ENCODE data around the gene C16orf78. TPM values are rescaled to one million over a fixed set of nuclear protein-coding genes. Genes with fewer than 3 reads are reported as not detected.

Gene C16orf78
- total and polyA plus RNA-seq, 2 donors (not counting 1 experiment from before 2014, with no cell fraction given): not detected

GRCh38 chr16:49336581-49336980 is 37.0 kb upstream of the C16orf78 start:
- Histone ChIP-seq H3K4me2 (replicated peaks; ENCODE audit: low read depth, low read length, poor library complexity, severe bottlenecking) (no peak overlapping the region), H4K20me1 (ENCODE audit: control insufficient read depth, insufficient read depth, low read length, poor library complexity, severe bottlenecking) (no peaks in the 10 kb centered on the region), H3K9ac (ENCODE audit: low read length) (no peak overlapping the region), H3K9me3 (ENCODE audit: control extremely low read depth in 1 of 3, control insufficient read depth in 2 of 3, insufficient read depth in 1 of 3, low read length in 2 of 3) (peaks cover 0 to 2% (median 0%) of the 10 kb centered on the region in 3 donors), H2AFZ (ENCODE audit: insufficient read depth, low read depth, low read length, poor library complexity, severe bottlenecking) (no peak overlapping the region), H3K36me3 (replicated peaks in 1 of 2; ENCODE audit: control extremely low read depth in 1 of 2, control insufficient read depth in 1 of 2, extremely low read depth in 1 of 2, insufficient read depth in 2 of 2, low read length in 1 of 2) (no peaks in the 10 kb centered on the region), H3K27me3 (replicated peaks in 1 of 4; ENCODE audit: control extremely low read depth in 1 of 4, control insufficient read depth in 3 of 4, insufficient read depth in 4 of 4, low read length in 3 of 4) (peaks cover 0 to 7% (median 0%) of the 10 kb centered on the region in 4 experiments), H3K79me2 (ENCODE audit: control insufficient read depth, insufficient read depth, low read length) (no peaks in the 10 kb centered on the region), H3K4me1 (ENCODE audit: control insufficient read depth in 2 of 2, insufficient read depth in 2 of 2, low read length in 2 of 2) (no peaks in the 10 kb centered on the region), H3K27ac (ENCODE audit: low read length in 2 of 2) (no peak overlapping the region), H3K4me3 (ENCODE audit: control extremely low read depth in 1 of 5, extremely low read depth in 1 of 5, insufficient read depth in 1 of 5, low read depth in 2 of 5, low read length in 4 of 5) (no peak overlapping the region)
- H3K4me1 Mint-ChIP-seq: no peaks in the 10 kb centered on the region
- peaks cover 23% of the 10 kb centered on the region for H3K27me3 Mint-ChIP-seq
- intact Hi-C loops (cut with micrococcal nuclease): no loop called here
- no peaks in the 10 kb centered on the region for H3K9me3 Mint-ChIP-seq (ENCODE audit: insufficient read depth)
- WGBS (ENCODE audit: insufficient coverage): 78% methylated on average over 3 of the region's 3 CpGs
- CTCF ChIA-PET: interaction anchor here (1.3 kb wide), 1 partner anchor 9 kb away, joined by 3 read pairs; no protein-coding TSS in a partner anchor
- DNase-seq: no peak
- POLR2A ChIA-PET: no interaction called here
- TF ChIP-seq CTCF (IDR thresholded peaks at IDR 0.05): no peak
- TF ChIP-seq EZH2 (IDR thresholded peaks at IDR 0.05; ENCODE audit: borderline replicate concordance, insufficient read depth, low read depth, low read length, poor library complexity, severe bottlenecking): no peak
- ATAC-seq (ENCODE audit: low read depth): no peak
- no peak overlapping the region for H3K4me3 Mint-ChIP-seq
- H3K27ac Mint-ChIP-seq: no peak overlapping the region

GRCh38 chr16:49337814-49338350 is 35.7 kb upstream of the C16orf78 start:
- ATAC-seq (ENCODE audit: low read depth) (no peak), DNase-seq (no peak)
- Histone ChIP-seq H3K36me3 (replicated peaks in 1 of 2; ENCODE audit: control extremely low read depth in 1 of 2, control insufficient read depth in 1 of 2, extremely low read depth in 1 of 2, insufficient read depth in 2 of 2, low read length in 1 of 2) (no peaks in the 10 kb centered on the region), H3K4me3 (ENCODE audit: control extremely low read depth in 1 of 5, extremely low read depth in 1 of 5, insufficient read depth in 1 of 5, low read depth in 2 of 5, low read length in 4 of 5) (no peak overlapping the region), H3K4me2 (replicated peaks; ENCODE audit: low read depth, low read length, poor library complexity, severe bottlenecking) (no peak overlapping the region), H3K4me1 (ENCODE audit: control insufficient read depth in 2 of 2, insufficient read depth in 2 of 2, low read length in 2 of 2) (no peaks in the 10 kb centered on the region), H3K27ac (ENCODE audit: low read length in 2 of 2) (no peak overlapping the region), H3K27me3 (replicated peaks in 1 of 4; ENCODE audit: control extremely low read depth in 1 of 4, control insufficient read depth in 3 of 4, insufficient read depth in 4 of 4, low read length in 3 of 4) (peaks cover 0 to 7% (median 0%) of the 10 kb centered on the region in 4 experiments), H2AFZ (ENCODE audit: insufficient read depth, low read depth, low read length, poor library complexity, severe bottlenecking) (no peak overlapping the region), H4K20me1 (ENCODE audit: control insufficient read depth, insufficient read depth, low read length, poor library complexity, severe bottlenecking) (no peaks in the 10 kb centered on the region), H3K79me2 (ENCODE audit: control insufficient read depth, insufficient read depth, low read length) (no peaks in the 10 kb centered on the region), H3K9me3 (ENCODE audit: control extremely low read depth in 1 of 3, control insufficient read depth in 2 of 3, insufficient read depth in 1 of 3, low read length in 2 of 3) (peaks cover 0 to 2% (median 0%) of the 10 kb centered on the region in 3 donors), H3K9ac (ENCODE audit: low read length) (no peak overlapping the region)
- 45% methylated on average over 4 of the region's 6 CpGs for WGBS (ENCODE audit: insufficient coverage)
- Mint-ChIP-seq H3K4me3 (no peak overlapping the region), H3K27ac (no peak overlapping the region), H3K4me1 (no peaks in the 10 kb centered on the region), H3K27me3 (peaks cover 27% of the 10 kb centered on the region), H3K9me3 (ENCODE audit: insufficient read depth) (no peaks in the 10 kb centered on the region)
- CTCF ChIA-PET: no interaction called here
- no peak for TF ChIP-seq CTCF (IDR thresholded peaks at IDR 0.05)
- no peak for TF ChIP-seq EZH2 (IDR thresholded peaks at IDR 0.05; ENCODE audit: borderline replicate concordance, insufficient read depth, low read depth, low read length, poor library complexity, severe bottlenecking)
- POLR2A ChIA-PET: no interaction called here
- intact Hi-C loops (cut with micrococcal nuclease): no loop called here

Measured in B cell (primary cell).